B cell (primary cell): Measurements from ENCODE around the gene TMEM94. TPM values are rescaled to one million over a fixed set of nuclear protein-coding genes. Genes with fewer than 3 reads are reported as not detected.

ENCODE experiments used
- ATAC-seq: fragments of 200-7000 bp; cut with Tn5 transposase; one replicate; pipeline ENCODE4 v1.10.0; 2021; ENCODE audit warnings: low read depth, mild to moderate bottlenecking, moderate number of reproducible peaks, moderate library complexity
- CTCF ChIA-PET: fragments of 350-600 bp; sonication (Branson Sonifier 250); formaldehyde crosslinking; loops from one replicate; lab custom pipeline; 2021; ENCODE audit warnings: antibody characterized with exemption, inconsistent platforms; lab: Charles Lee
- POLR2A ChIA-PET: fragments of 350-600 bp; sonication (Branson Sonifier 250); formaldehyde crosslinking; loops from one replicate; lab custom pipeline; 2021; ENCODE audit warnings: antibody characterized with exemption; lab: Charles Lee
- DNase-seq: peaks from one replicate; pipeline ENCODE4 v3.0.0; 2013
- H2AFZ ChIP-seq: 2 replicates; pipeline ENCODE4 v1.6.1; 2012; ENCODE audit warnings: mild to moderate bottlenecking, low read depth, low read length; ENCODE audit not compliant: insufficient read depth, poor library complexity, severe bottlenecking
- H3K27ac ChIP-seq, 2 donors: 1 replicate in 1 of 2; 2 replicates in 1 of 2; pipeline ENCODE4 v1.5.1; 2012 to 2013; ENCODE audit warnings: low read length in 2 of 2, mild to moderate bottlenecking in 2 of 2, moderate library complexity in 1 of 2
- H3K27me3 ChIP-seq, 4 experiments: fragments of 200-600 bp in 1 of 4; sonication (generic) in 1 of 4; replicated peaks in 1 of 4; 1 replicate in 2 of 4; 2 replicates in 2 of 4; pipeline versions ENCODE4 v1.6.1 to v1.7.0; 2013 to 2016; ENCODE audit warnings: low read length in 3 of 4, mild to moderate bottlenecking in 2 of 4, mixed read lengths in 1 of 4, moderate library complexity in 1 of 4; ENCODE audit not compliant: insufficient read depth in 4 of 4, control insufficient read depth in 3 of 4; ENCODE audit errors: control extremely low read depth in 1 of 4
- H3K36me3 ChIP-seq, 2 experiments: replicated peaks in 1 of 2; 1 replicate in 1 of 2; 2 replicates in 1 of 2; pipeline versions ENCODE4 v1.6.1 to v1.7.1; 2013; ENCODE audit warnings: low read length in 1 of 2; ENCODE audit not compliant: insufficient read depth in 2 of 2, control insufficient read depth in 1 of 2; ENCODE audit errors: control extremely low read depth in 1 of 2, extremely low read depth in 1 of 2
- H3K4me1 ChIP-seq, 2 donors: fragments of 200-600 bp in 1 of 2; sonication (generic) in 1 of 2; 1 replicate in 1 of 2; 2 replicates in 1 of 2; pipeline versions ENCODE4 v1.5.1 to v1.6.1; 2013 to 2017; ENCODE audit warnings: low read length in 2 of 2; ENCODE audit not compliant: control insufficient read depth in 2 of 2, insufficient read depth in 2 of 2
- H3K4me2 ChIP-seq: replicated peaks from 2 replicates; pipeline ENCODE3; 2012; ENCODE audit warnings: mild to moderate bottlenecking, low read depth, low read length; ENCODE audit not compliant: poor library complexity, severe bottlenecking
- H3K4me3 ChIP-seq, 5 experiments: fragments of 200-600 bp in 1 of 5; sonication (generic) in 1 of 5; 1 replicate in 3 of 5; 2 replicates in 2 of 5; pipeline versions ENCODE4 v1.5.1 to v1.7.0; 2011 to 2016; ENCODE audit warnings: low read length in 4 of 5, mild to moderate bottlenecking in 4 of 5, low read depth in 2 of 5, control low read depth in 1 of 5, moderate library complexity in 1 of 5; ENCODE audit not compliant: insufficient read depth in 1 of 5; ENCODE audit errors: control extremely low read depth in 1 of 5, extremely low read depth in 1 of 5
- H3K79me2 ChIP-seq: fragments of 200-600 bp; sonication (generic); one replicate; pipeline ENCODE4 v1.6.0; 2016; ENCODE audit warnings: low read length; ENCODE audit not compliant: control insufficient read depth, insufficient read depth
- H3K9ac ChIP-seq: fragments of 200-600 bp; sonication (generic); 2 replicates; pipeline ENCODE4 v1.6.1; 2017; ENCODE audit warnings: mild to moderate bottlenecking, low read length, moderate library complexity
- H3K9me3 ChIP-seq, 3 donors: one replicate each; pipeline versions ENCODE4 v1.6.1 to v1.7.1; 2013; ENCODE audit warnings: low read length in 2 of 3; ENCODE audit not compliant: control insufficient read depth in 2 of 3, insufficient read depth in 1 of 3; ENCODE audit errors: control extremely low read depth in 1 of 3
- H4K20me1 ChIP-seq: 2 replicates; pipeline ENCODE4 v1.6.0; 2012; ENCODE audit warnings: mild to moderate bottlenecking, low read length; ENCODE audit not compliant: insufficient read depth, control insufficient read depth, poor library complexity, severe bottlenecking
- H3K27ac Mint-ChIP-seq: one replicate; pipeline ENCODE4 v1.8.0; 2021; ENCODE audit warnings: mixed read lengths
- H3K27me3 Mint-ChIP-seq: one replicate; pipeline ENCODE4 v1.8.0; 2021; ENCODE audit warnings: mixed read lengths
- H3K4me1 Mint-ChIP-seq: one replicate; pipeline ENCODE4 v1.8.0; 2021; ENCODE audit warnings: mixed read lengths
- H3K4me3 Mint-ChIP-seq: one replicate; pipeline ENCODE4 v1.8.0; 2021; ENCODE audit warnings: mixed read lengths
- H3K9me3 Mint-ChIP-seq: one replicate; pipeline ENCODE4 v1.8.0; 2022; ENCODE audit warnings: mixed read lengths; ENCODE audit not compliant: insufficient read depth
- CTCF ChIP-seq: fragments of 200-600 bp; IDR thresholded peaks from one replicate; pipeline ENCODE4 v1.8.0; 2022; ENCODE audit warnings: antibody characterized with exemption, mild to moderate bottlenecking
- EZH2 ChIP-seq: IDR thresholded peaks from 2 replicates; pipeline ENCODE4 v1.6.1; 2012; ENCODE audit warnings: borderline replicate concordance, low read depth, mild to moderate bottlenecking, moderate library complexity, low read length; ENCODE audit not compliant: insufficient read depth, poor library complexity, severe bottlenecking
- WGBS: methylation state at CpG from one replicate; pipeline ENCODE4 v1.1.5; 2013; ENCODE audit warnings: missing lambda C conversion rate; ENCODE audit not compliant: insufficient coverage; 5-methylcytosine and 5-hydroxymethylcytosine counted together
- intact Hi-C: fragments of 100-400 bp; cut with micrococcal nuclease; formaldehyde crosslinking; loops from one replicate; pipeline ENCODE4 v1.10.0; 2022
- polyA plus RNA-seq: library from polyadenylated mRNA; depleted of rRNA; stranded (reverse); fragments of >200 nt; gene quantifications from 2 replicates; pipeline ENCODE4 v1.2.3, GENCODE V29; 2012
- total RNA-seq, 2 donors: library from RNA; stranded (reverse); fragments of 120-200 nt in 1 of 2; gene quantifications; 1 replicate in 1 of 2; 2 replicates in 1 of 2; pipeline versions ENCODE4 v1.2.3 to v1.2.4, GENCODE V29; 2013 to 2022

TMEM94 gene
- total and polyA plus RNA-seq, 2 donors (not counting 1 experiment from before 2014, with no cell fraction given), result 139 to 158 TPM

DNA sequence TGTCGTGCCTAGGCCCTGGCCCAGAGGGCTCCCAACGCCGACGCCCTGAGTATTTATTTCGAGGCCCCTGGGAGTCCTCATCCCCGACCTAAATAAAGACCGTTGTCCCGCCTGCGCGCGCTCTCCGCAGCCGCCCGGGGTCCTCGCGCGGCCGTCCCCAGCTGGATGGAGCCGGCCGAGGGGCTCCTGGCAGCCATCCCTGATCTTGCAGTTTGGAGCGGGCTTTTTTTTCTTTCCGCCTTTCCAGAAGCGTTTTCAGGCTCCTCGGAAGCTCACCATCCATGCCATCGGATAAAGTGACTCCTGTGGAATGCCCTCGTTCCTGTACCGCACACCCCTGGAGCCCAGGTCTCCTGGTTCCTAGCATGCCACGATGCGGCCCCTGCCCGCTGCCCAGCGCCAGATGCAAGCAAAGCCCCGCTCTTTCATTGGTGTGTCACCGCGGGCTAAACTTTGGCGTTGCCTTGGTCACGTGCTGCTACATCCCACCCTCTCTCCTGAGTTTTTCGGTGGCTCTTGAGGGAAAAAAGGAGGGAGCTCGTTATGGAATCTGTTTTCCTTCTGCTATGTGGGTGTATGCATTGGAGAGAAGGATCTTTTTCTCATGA is 716 bp downstream of the TMEM94 start:
- Histone ChIP-seq H4K20me1 (no peaks in the 10 kb centered on the region), H3K36me3 (no peaks in the 10 kb centered on the region), H3K27ac (peak overlapping the region in 1 of 2 donors; percentile 79), H3K4me2 (peak overlapping the region; percentile 95), H3K27me3 (no peaks in the 10 kb centered on the region), H3K9me3 (no peaks in the 10 kb centered on the region), H3K79me2 (peaks cover 40% of the 10 kb centered on the region), H2AFZ (peak overlapping the region; percentile 94), H3K9ac (peak overlapping the region; percentile 87), H3K4me1 (peaks cover 14 to 20% of the 10 kb centered on the region in 2 donors), H3K4me3 (peak overlapping the region; percentile 75 to 99 (median 84))
- POLR2A ChIA-PET, result interaction anchor here (0.5 to 1.5 kb wide), 3 partner anchors 59 to 196 kb away, joined by 4 to 7 read pairs (median 4); partner anchors contain the start of genes GGA3, MRPS7 and TSEN54
- H3K9me3 Mint-ChIP-seq, result no peaks in the 10 kb centered on the region
- no peaks in the 10 kb centered on the region for H3K27me3 Mint-ChIP-seq
- H3K27ac Mint-ChIP-seq, result peak overlapping the region; percentile 88
- DNase-seq, result no peak
- no peak for ATAC-seq
- intact Hi-C loops, result loop anchor here (2.0 kb wide), 3 partner anchors 64 to 274 kb away; partner anchors contain the start of genes LLGL2 and SUMO2
- 2% methylated on average over 37 of the region's 38 CpGs for WGBS
- H3K4me1 Mint-ChIP-seq, result peaks cover 42% of the 10 kb centered on the region
- H3K4me3 Mint-ChIP-seq, result peak overlapping the region; percentile 96
- no peak for TF ChIP-seq CTCF
- no peak for TF ChIP-seq EZH2
- CTCF ChIA-PET, result interaction anchor here (1.0 to 1.7 kb wide), 6 partner anchors 9 to 496 kb away, joined by 3 to 6 read pairs (median 4); partner anchors contain the start of genes SLC25A19 and TSEN54

- ATAC-seq (no peak), DNase-seq (no peak)
- Histone ChIP-seq H3K9me3 (no peaks in the 10 kb centered on the region), H3K4me2 (no peak overlapping the region), H3K79me2 (peaks cover 51% of the 10 kb centered on the region), H3K27ac (peak overlapping the region in 1 of 2 donors; percentile 8), H3K4me1 (peaks cover 14 to 20% of the 10 kb centered on the region in 2 donors), H4K20me1 (no peaks in the 10 kb centered on the region), H3K27me3 (no peaks in the 10 kb centered on the region), H3K36me3 (no peaks in the 10 kb centered on the region), H2AFZ (no peak overlapping the region), H3K4me3 (no peak overlapping the region), H3K9ac (no peak overlapping the region)
- intact Hi-C loops, result no loop called here
- WGBS, result no CpG with 5 or more reads among the region's 1 CpG
- Mint-ChIP-seq H3K9me3 (no peaks in the 10 kb centered on the region), H3K4me3 (peak overlapping the region; percentile 13), H3K4me1 (peaks cover 39% of the 10 kb centered on the region), H3K27me3 (no peaks in the 10 kb centered on the region), H3K27ac (no peak overlapping the region)
- no peak for TF ChIP-seq CTCF
- TF ChIP-seq EZH2, result no peak
- ChIA-PET POLR2A (no interaction called here), CTCF (interaction anchor here (1.3 kb wide), 1 partner anchor 11 kb away, joined by 3 read pairs; no protein-coding TSS in a partner anchor)
Measured at GRCh38 chr17:75459246-75459589, 2.8 kb downstream of the TMEM94 start.
